Heart right ventricle (tissue), 16 donors: Measurements from ENCODE around the gene IFITM2. TPM values are rescaled to one million over a fixed set of nuclear protein-coding genes. Genes with fewer than 3 reads are reported as not detected.
"Not testable (repeated sequence)": the region's sequence is repeated elsewhere in the genome, so short reads cannot be mapped to it uniquely, and the experiment has no call there.

ENCODE experiments used
- ATAC-seq, 8 donors: fragments of 200-7000 bp; cut with Tn5 transposase; one replicate each; pipeline ENCODE4 v1.9.1; 2020; ENCODE audit warnings: mild to moderate bottlenecking in 8 of 8, moderate library complexity in 8 of 8, moderate number of reproducible peaks in 1 of 8
- DNase-seq, 2 donors: peaks; one replicate each; pipeline ENCODE4 v3.0.0-alpha.2; 2020
- H3K27ac ChIP-seq, 10 donors: fragments of 200-600 bp; sonication (generic) in 2 of 10; one replicate each; pipeline versions ENCODE4 v1.5.0 to v1.8.0; 2020 to 2022; ENCODE audit warnings: mild to moderate bottlenecking in 3 of 10
- H3K27me3 ChIP-seq, 7 donors: fragments of 200-600 bp; one replicate each; pipeline ENCODE4 v1.8.0; 2021 to 2022; ENCODE audit warnings: mild to moderate bottlenecking in 2 of 7
- H3K36me3 ChIP-seq, 9 donors: fragments of 200-600 bp; sonication (generic) in 1 of 9; one replicate each; pipeline versions ENCODE4 v1.5.0 to v1.8.0; 2020 to 2022; ENCODE audit warnings: mild to moderate bottlenecking in 2 of 9
- H3K4me1 ChIP-seq, 9 donors: fragments of 200-600 bp; sonication (generic) in 1 of 9; one replicate each; pipeline versions ENCODE4 v1.5.0 to v1.8.0; 2020 to 2022; ENCODE audit warnings: mild to moderate bottlenecking in 4 of 9
- H3K4me3 ChIP-seq, 10 donors: fragments of 200-600 bp; sonication (generic) in 2 of 10; one replicate each; pipeline versions ENCODE4 v1.5.0 to v1.8.0; 2020 to 2022; ENCODE audit warnings: mild to moderate bottlenecking in 7 of 10, moderate library complexity in 2 of 10
- H3K9me3 ChIP-seq, 11 donors: fragments of 200-600 bp in 10 of 11; sonication (generic) in 2 of 11; one replicate each; pipeline versions ENCODE4 v1.5.0 to v1.8.0; 2013 to 2022; ENCODE audit warnings: mild to moderate bottlenecking in 2 of 11, control low read depth in 1 of 11, moderate library complexity in 1 of 11
- CTCF ChIP-seq, 9 donors: fragments of 200-600 bp; sonication (generic) in 2 of 9; IDR thresholded peaks; one replicate each; pipeline versions ENCODE4 v1.5.0 to v1.8.0; 2021 to 2022; ENCODE audit warnings: antibody characterized with exemption in 9 of 9, mild to moderate bottlenecking in 5 of 9, moderate library complexity in 1 of 9
- WGBS, 2 donors: extraction: QIAGEN DNeasy Blood & Tissue Kit; methylation state at CpG; one replicate each; pipeline ENCODE4 v1.1.7; 2013; ENCODE audit warnings: inconsistent platforms in 1 of 2; 5-methylcytosine and 5-hydroxymethylcytosine counted together
- intact Hi-C, 10 donors: fragments of 100-400 bp; cut with DNase I; formaldehyde crosslinking; loops; one replicate each; pipeline versions ENCODE4 v1.11.1 to v1.14.2; 2022
- long read RNA-seq, 3 donors: library from polyadenylated mRNA; unstranded; transcript quantifications; one replicate each; pipeline ENCODE4 v2.0.0, GENCODE V29; 2020 to 2021
- polyA plus RNA-seq, 2 donors: library from polyadenylated mRNA; stranded (reverse); fragments of 200-250 nt; gene quantifications; one replicate each; pipeline ENCODE4 v1.2.3, GENCODE V29; 2013
- total RNA-seq, 10 donors: library from RNA; stranded (reverse); fragmentation: NEBNext Ultra II Directional in 3 of 10; extraction: Animal tissue kit (Norgen Biotek cat#: 25700) in 3 of 10; gene quantifications; one replicate each; pipeline versions ENCODE4 v1.2.1 to v1.2.4, GENCODE V29; 2021 to 2023
- donor health status: Arrhythmogenic right ventricular cardiomyopathy.
- donor health status: ischemic (EF 13 %, LVEDD 7.1; RV severe dilation, severe dysfunction).
- donor health status: healthy with polysubstance abuse.
- donor health status: DM: no; HTN: yes; CAD: no.
- donor health status: DM: no; HTN: no; CAD: no.
- donor health status: ischemic (EF 25% LVEDD 6.9; RV normal size, moderate dysfunction).
- donor health status: ischemic (EF 25% LVEDD 5.7; RV mildly dilated, moderate dysfunction).
- donor health status: healthy.
- donor health status: DM: yes; HTN: yes; CAD: no.
- donor health status: Ischemic cardiomyopathy.
- donor health status: ischemic (EF 35%, LVEDD 5.7; RV mildly dilated, moderate dysfunction).
- donor health status: nonischemic (EF 11% LVEDD 7.7; RV severe dilation, severe dysfunction).
- donor health status: DM: yes; HTN: yes; CAD: no.
- donor health status: PGD.
- donor health status: ischemic (EF 29% LVEDD 5.4; RV normal size, mild dysfunction).
- donor health status: nonischemic (EF 23%, LVEDD 6.1; RV moderate dilation, normal function).

IFITM2 gene
- 100 to 1,000 TPM in 7 of 10 donors, 10 to 100 TPM in 3; 57.2 to 333 (median 144) TPM for total RNA-seq
- 100 to 1,000 TPM; 423 to 843 TPM for polyA plus RNA-seq
- long read RNA-seq, donor 1, transcript IFITM2-206 (2 exons, 892 nt) = major isoform, 52 of 71 reads
- long read RNA-seq, donor 1, partial matches to known transcripts = 18 of 71 reads
- long read RNA-seq, donor 1, other reads (novel, unspliced or antisense) = 1 of 71 reads
- long read RNA-seq, donor 2, transcript IFITM2-206 (2 exons, 892 nt) = major isoform, 48 of 67 reads
- long read RNA-seq, donor 2, partial matches to known transcripts = 0 of 67 reads
- long read RNA-seq, donor 2, other reads (novel, unspliced or antisense) = 19 of 67 reads
- long read RNA-seq, donor 3, transcript IFITM2-206 (2 exons, 892 nt) = major isoform, 16 of 21 reads
- long read RNA-seq, donor 3, partial matches to known transcripts = 5 of 21 reads
- long read RNA-seq, donor 3, other reads (novel, unspliced or antisense) = 0 of 21 reads

GRCh38 chr11:307766-308708, at the start of gene IFITM2:
TSS of gene IFITM2 (plus strand) at chr11:307816. CDS start at chr11:308193, 377 bp downstream.
- Histone ChIP-seq H3K4me3 (peak within 1 kb of the TSS; percentile 38 to 77 (median 62)), H3K4me1 (peaks cover 8 to 61% (median 40%) of the 10 kb centered on the region in 9 donors), H3K27ac (peak within 1 kb of the TSS; percentile 66 to 97 (median 88))
- H3K9me3 ChIP-seq, H3K36me3 ChIP-seq, H3K27me3 ChIP-seq: not testable (repeated sequence)
- ATAC-seq (peak; percentile 56 to 83 (median 74)), DNase-seq (peak; percentile 63 to 81)
- intact Hi-C loops = loop anchor here in 4 of 10 donors (2.0 to 10.0 kb wide), 4 partner anchors 47 to 71 kb away; partner anchors contain the start of genes PSMD13 (in 1 of the 4) and SIRT3 (in 1 of the 4)
- peak in 3 of 9 donors; percentile 12 to 44 (median 17) for TF ChIP-seq CTCF (IDR thresholded peaks at IDR 0.05)
- WGBS, 2 donors = 20 to 24% methylated on average over 28 of the region's 28 CpGs

- no peak for ATAC-seq
- 78 to 81% methylated on average over 10 of the region's 10 CpGs for WGBS, 2 donors
- intact Hi-C loops = loop anchor here in 4 of 10 donors (5.0 to 10.0 kb wide), 4 partner anchors 55 to 115 kb away; partner anchors contain the start of genes B4GALNT4 (in 2 of the 4) and IFITM1 (in 1 of the 4)
Measured at GRCh38 chr11:259413-259812, 48.2 kb upstream of the IFITM2 start.

DNA sequence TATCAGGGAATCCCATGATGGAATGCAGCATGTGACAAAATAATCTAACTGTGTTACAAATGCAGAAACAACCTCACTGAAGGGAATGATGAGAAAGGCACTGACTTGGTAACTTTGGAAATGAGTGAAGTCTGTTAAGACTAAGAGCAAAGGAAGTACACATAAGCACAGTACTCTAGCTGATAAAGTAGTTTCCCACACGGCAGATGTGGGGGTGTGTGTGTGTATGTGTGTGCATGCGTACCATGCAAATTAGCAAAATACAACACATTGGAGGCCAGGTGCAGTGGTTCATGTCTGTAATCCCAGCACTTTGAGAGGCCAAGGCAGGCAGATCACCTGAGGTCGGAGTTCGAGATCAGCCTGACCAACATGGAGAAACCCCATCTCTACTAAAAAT, 46.0 kb upstream of the IFITM2 start:
- TF ChIP-seq CTCF (IDR thresholded peaks at IDR 0.05) = no peak
- ATAC-seq (no peak), DNase-seq (no peak)
- Histone ChIP-seq H3K4me3 (no peak overlapping the region), H3K36me3 (no peaks in the 10 kb centered on the region), H3K9me3 (peaks cover 0 to 19% (median 5%) of the 10 kb centered on the region in 11 donors), H3K27ac (no peak overlapping the region), H3K4me1 (no peaks in the 10 kb centered on the region), H3K27me3 (peaks cover 0 to 10% (median 0%) of the 10 kb centered on the region in 7 donors)
- intact Hi-C loops = no loop called here
- WGBS, 2 donors = 87 to 90% methylated on average over 4 of the region's 4 CpGs

More at GRCh38 chr11:259413-259812, 48.2 kb upstream of the IFITM2 start:
- H3K9me3 ChIP-seq = peaks cover 0 to 8% (median 0%) of the 10 kb centered on the region in 11 donors
- H3K27me3 ChIP-seq = peaks cover 0 to 10% (median 0%) of the 10 kb centered on the region in 7 donors
- no peak for TF ChIP-seq CTCF (IDR thresholded peaks at IDR 0.05)
- H3K4me3 ChIP-seq = no peak overlapping the region
- H3K27ac ChIP-seq = no peak overlapping the region
- no peaks in the 10 kb centered on the region for H3K4me1 ChIP-seq
- no peaks in the 10 kb centered on the region for H3K36me3 ChIP-seq
- no peak for DNase-seq
